ENCODE measurements around the gene CSPG5. TPM values are rescaled to one million over a fixed set of nuclear protein-coding genes. Genes with fewer than 3 reads are reported as not detected.
A peak's percentile ranks its signal among the peaks of the same experiment; 100 is the strongest.

CSPG5 gene
- total RNA-seq, 1 experiment from 2014 or later = 3.8 TPM

DNA sequence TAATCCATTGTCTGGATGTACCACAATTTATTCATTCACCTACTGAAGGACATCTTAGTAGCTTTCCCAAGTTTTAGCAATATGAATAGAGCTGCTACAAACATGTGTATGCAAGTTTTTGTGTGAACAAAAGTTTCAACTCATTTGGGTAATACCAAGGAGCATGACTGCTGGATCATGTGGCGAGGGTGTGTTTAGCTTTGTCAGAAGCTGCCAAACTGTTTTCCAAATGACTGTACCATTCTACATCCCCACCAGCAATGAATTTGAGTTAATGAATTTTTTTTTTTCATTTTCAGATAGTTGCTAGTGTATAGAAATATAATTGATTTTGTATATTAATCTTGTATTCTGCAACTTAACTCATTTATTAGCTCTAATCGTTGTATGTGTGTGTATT lies 45.2 kb downstream of the CSPG5 start (continued):
- TF ChIP-seq REST (IDR thresholded peaks at IDR 0.05; ENCODE audit: low read depth) = no peak

- Histone ChIP-seq H3K27me3 (ENCODE audit: insufficient read depth, low read length) (no peaks in the 10 kb centered on the region), H3K4me1 (ENCODE audit: control insufficient read depth in 1 of 2, insufficient read depth in 2 of 2, low read length in 2 of 2) (peaks cover 12 to 18% of the 10 kb centered on the region in 2 experiments; a peak in 3 of 4 replicates), H2AFZ (ENCODE audit: low read depth, low read length, poor library complexity, severe bottlenecking) (peak overlapping the region; percentile 62), H4K20me1 (ENCODE audit: insufficient read depth) (no peaks in the 10 kb centered on the region), H3K4me3 (replicated peaks in 1 of 2; ENCODE audit: low read depth in 1 of 2, low read length in 2 of 2) (no peak overlapping the region), H3K9me3 (ENCODE audit: control insufficient read depth in 1 of 2, insufficient read depth in 1 of 2, low read depth in 1 of 2, low read length in 2 of 2) (no peaks in the 10 kb centered on the region), H3K4me2 (ENCODE audit: low read length) (peak overlapping the region; percentile 29; the same call in 1 of the 2 replicates), H3K36me3 (ENCODE audit: control insufficient read depth in 1 of 2, insufficient read depth in 2 of 2, low read length in 2 of 2) (no peaks in the 10 kb centered on the region), H3K9ac (ENCODE audit: low read length) (no peak overlapping the region), H3K9me2 (ENCODE audit: insufficient read depth) (no peaks in the 10 kb centered on the region), H3K79me2 (ENCODE audit: insufficient read depth, low read length) (no peaks in the 10 kb centered on the region), H3K27ac (ENCODE audit: low read depth, low read length) (no peak overlapping the region; the same call in 1 of the 2 replicates)
- BruUV-seq (replicated peaks) = no TSS peak
- ATAC-seq = 0 out of 2 replicates have a peak, but pooled peaks have one; percentile 41
- no peak for DNase-seq (ENCODE audit: low read depth, low spot score)
- ChIA-PET CTCF (no interaction called here), RAD21 (ENCODE audit: low non-redundant PET in 1 of 2, low total read pairs in 2 of 2, uncharacterized antibody in 2 of 2, unreplicated experiment in 2 of 2) (no interaction called here), POLR2A (interaction anchor here (0.7 kb wide), 2 partner anchors 15 to 305 kb away, joined by 3 to 4 read pairs; no protein-coding TSS in a partner anchor)
- TF ChIP-seq, protein P1, sequence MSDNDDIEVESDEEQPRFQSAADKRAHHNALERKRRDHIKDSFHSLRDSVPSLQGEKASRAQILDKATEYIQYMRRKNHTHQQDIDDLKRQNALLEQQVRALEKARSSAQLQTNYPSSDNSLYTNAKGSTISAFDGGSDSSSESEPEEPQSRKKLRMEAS (IDR thresholded peaks at IDR 0.05) = no peak
- TF ChIP-seq RAD21 (IDR thresholded peaks at IDR 0.05; ENCODE audit: low read depth) (no peak), ZFX (IDR thresholded peaks at IDR 0.05) (no peak), SP1 (IDR thresholded peaks at IDR 0.05; ENCODE audit: low read depth) (no peak), JUND (IDR thresholded peaks at IDR 0.05) (no peak), ZBTB33 (IDR thresholded peaks at IDR 0.05; ENCODE audit: extremely low read depth, insufficient replicate concordance, low read length) (no peak), FOSL1 (IDR thresholded peaks at IDR 0.05; ENCODE audit: low read depth) (peak; percentile 35; the same call in 1 of the 2 replicates)
- TF ChIP-seq, protein P2, sequence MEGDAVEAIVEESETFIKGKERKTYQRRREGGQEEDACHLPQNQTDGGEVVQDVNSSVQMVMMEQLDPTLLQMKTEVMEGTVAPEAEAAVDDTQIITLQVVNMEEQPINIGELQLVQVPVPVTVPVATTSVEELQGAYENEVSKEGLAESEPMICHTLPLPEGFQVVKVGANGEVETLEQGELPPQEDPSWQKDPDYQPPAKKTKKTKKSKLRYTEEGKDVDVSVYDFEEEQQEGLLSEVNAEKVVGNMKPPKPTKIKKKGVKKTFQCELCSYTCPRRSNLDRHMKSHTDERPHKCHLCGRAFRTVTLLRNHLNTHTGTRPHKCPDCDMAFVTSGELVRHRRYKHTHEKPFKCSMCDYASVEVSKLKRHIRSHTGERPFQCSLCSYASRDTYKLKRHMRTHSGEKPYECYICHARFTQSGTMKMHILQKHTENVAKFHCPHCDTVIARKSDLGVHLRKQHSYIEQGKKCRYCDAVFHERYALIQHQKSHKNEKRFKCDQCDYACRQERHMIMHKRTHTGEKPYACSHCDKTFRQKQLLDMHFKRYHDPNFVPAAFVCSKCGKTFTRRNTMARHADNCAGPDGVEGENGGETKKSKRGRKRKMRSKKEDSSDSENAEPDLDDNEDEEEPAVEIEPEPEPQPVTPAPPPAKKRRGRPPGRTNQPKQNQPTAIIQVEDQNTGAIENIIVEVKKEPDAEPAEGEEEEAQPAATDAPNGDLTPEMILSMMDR (IDR thresholded peaks at IDR 0.05 in 2 of 3, conservative IDR thresholded peaks at IDR 0.05 in 1 of 3; ENCODE audit: borderline replicate concordance in 1 of 3, insufficient read depth in 1 of 3, low read depth in 2 of 3, low read length in 2 of 3) = no peak
- intact Hi-C loops (cut with micrococcal nuclease) = no loop called here
Observed at GRCh38 chr3:47527952-47528725, 50.5 kb downstream of the CSPG5 start.

All from HCT116 (cell line).